Measurements from ENCODE around the gene TDRD3.

DNA sequence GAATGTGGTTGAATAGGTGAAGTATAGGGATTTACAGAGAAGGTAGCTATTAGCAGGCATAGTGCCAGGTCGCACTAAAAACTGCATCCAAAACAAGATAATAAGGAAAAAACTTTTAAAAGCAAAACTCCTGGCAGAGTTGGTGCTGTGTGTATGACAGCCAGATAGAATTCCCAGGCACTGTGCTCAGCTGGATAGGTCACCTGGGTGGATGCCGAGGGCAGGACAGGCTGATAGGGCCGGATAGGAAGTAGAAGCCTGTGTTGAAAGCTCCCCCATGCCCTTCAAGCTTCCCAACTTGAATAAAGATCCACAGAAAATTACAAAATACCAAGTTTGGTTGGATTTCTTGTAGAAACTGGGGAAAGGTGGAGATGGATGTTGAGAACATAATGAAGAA is 48.9 kb upstream of the TDRD3 start:
- TF ChIP-seq POLR2AphosphoS5 (IDR thresholded peaks at IDR 0.05) (no peak), POLR2A (IDR thresholded peaks at IDR 0.05) (no peak)

Data from breast epithelium (tissue), 3 donors.